Adrenal gland (tissue), 5 donors: ENCODE measurements around the gene TFPI.
A peak's percentile ranks its signal among the peaks of the same experiment; 100 is the strongest.

Source experiments
- POLR2A ChIP-seq, 2 donors: fragments of 450-650 bp; IDR thresholded peaks; one replicate each; pipeline ENCODE4 v1.6.1; 2017; ENCODE audit warnings: antibody characterized with exemption in 2 of 2, mild to moderate bottlenecking in 2 of 2, moderate library complexity in 1 of 2
- TF ChIP-seq, protein P1 (sequence below), 6 experiments: fragments of 450-650 bp in 4 of 6; fragments of 200-600 bp in 2 of 6; sonication (generic) in 1 of 6; IDR thresholded peaks; 1 replicate in 5 of 6; 2 replicates in 1 of 6; pipeline versions ENCODE4 v1.5.1 to v1.8.0; 2016 to 2021; ENCODE audit warnings: antibody characterized with exemption in 6 of 6, mild to moderate bottlenecking in 2 of 6, moderate library complexity in 1 of 6
- donor health status: DM: no; HTN: no; CAD: no.

GRCh38 chr2:187499941-187500532 is 54.2 kb downstream of the TFPI start:
- TF ChIP-seq, protein P1, sequence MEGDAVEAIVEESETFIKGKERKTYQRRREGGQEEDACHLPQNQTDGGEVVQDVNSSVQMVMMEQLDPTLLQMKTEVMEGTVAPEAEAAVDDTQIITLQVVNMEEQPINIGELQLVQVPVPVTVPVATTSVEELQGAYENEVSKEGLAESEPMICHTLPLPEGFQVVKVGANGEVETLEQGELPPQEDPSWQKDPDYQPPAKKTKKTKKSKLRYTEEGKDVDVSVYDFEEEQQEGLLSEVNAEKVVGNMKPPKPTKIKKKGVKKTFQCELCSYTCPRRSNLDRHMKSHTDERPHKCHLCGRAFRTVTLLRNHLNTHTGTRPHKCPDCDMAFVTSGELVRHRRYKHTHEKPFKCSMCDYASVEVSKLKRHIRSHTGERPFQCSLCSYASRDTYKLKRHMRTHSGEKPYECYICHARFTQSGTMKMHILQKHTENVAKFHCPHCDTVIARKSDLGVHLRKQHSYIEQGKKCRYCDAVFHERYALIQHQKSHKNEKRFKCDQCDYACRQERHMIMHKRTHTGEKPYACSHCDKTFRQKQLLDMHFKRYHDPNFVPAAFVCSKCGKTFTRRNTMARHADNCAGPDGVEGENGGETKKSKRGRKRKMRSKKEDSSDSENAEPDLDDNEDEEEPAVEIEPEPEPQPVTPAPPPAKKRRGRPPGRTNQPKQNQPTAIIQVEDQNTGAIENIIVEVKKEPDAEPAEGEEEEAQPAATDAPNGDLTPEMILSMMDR (IDR thresholded peaks at IDR 0.05), result peak; percentile 66 to 93 (median 84)
- no peak for TF ChIP-seq POLR2A (IDR thresholded peaks at IDR 0.05)
